CD8-positive, alpha-beta memory T cell (primary cell): ENCODE data around the gene ATAD3A. TPM values are rescaled to one million over a fixed set of nuclear protein-coding genes. Genes with fewer than 3 reads are reported as not detected.
A peak's percentile ranks its signal among the peaks of the same experiment; 100 is the strongest.

Experiments used
- CTCF ChIA-PET: fragments of 350-600 bp; sonication (Branson Sonifier 250); formaldehyde crosslinking; loops from one replicate; lab custom pipeline; 2021; ENCODE audit warnings: antibody characterized with exemption; lab: Charles Lee
- POLR2A ChIA-PET: fragments of 350-600 bp; sonication (Branson Sonifier 250); formaldehyde crosslinking; loops from one replicate; lab custom pipeline; 2021; ENCODE audit warnings: antibody characterized with exemption; lab: Charles Lee
- DNase-seq, 5 donors: peaks; one replicate each; pipeline versions ENCODE4 v3.0.0 to v3.0.0-alpha.2; 2020 to 2022; ENCODE audit warnings: mixed read lengths in 1 of 5
- H3K27ac ChIP-seq: one replicate; pipeline ENCODE4 v1.7.0; 2013; ENCODE audit warnings: low read depth, mild to moderate bottlenecking, low read length, moderate library complexity
- H3K27me3 ChIP-seq: 2 replicates; pipeline ENCODE4 v1.7.0; 2013; ENCODE audit warnings: low read length, mild to moderate bottlenecking; ENCODE audit not compliant: insufficient read depth, poor library complexity, severe bottlenecking
- H3K36me3 ChIP-seq: 2 replicates; pipeline ENCODE4 v1.7.0; 2013; ENCODE audit warnings: mild to moderate bottlenecking, low read length, moderate library complexity; ENCODE audit not compliant: insufficient read depth
- H3K4me1 ChIP-seq: 2 replicates; pipeline ENCODE4 v1.7.0; 2013; ENCODE audit warnings: mild to moderate bottlenecking, low read length, moderate library complexity; ENCODE audit not compliant: insufficient read depth
- H3K4me3 ChIP-seq: 2 replicates; pipeline ENCODE4 v1.7.0; 2013; ENCODE audit warnings: mild to moderate bottlenecking, low read length
- H3K9me3 ChIP-seq: 2 replicates; pipeline ENCODE4 v1.7.0; 2013; ENCODE audit warnings: mild to moderate bottlenecking, low read length
- H3K27ac Mint-ChIP-seq, 8 donors: one replicate each; pipeline ENCODE4 v1.8.0; 2020 to 2021; ENCODE audit warnings: mixed read lengths in 8 of 8, mild to moderate bottlenecking in 6 of 8, inconsistent platforms in 3 of 8, moderate library complexity in 3 of 8
- H3K27me3 Mint-ChIP-seq, 2 donors: one replicate each; pipeline ENCODE4 v1.8.0; 2020 to 2021; ENCODE audit warnings: mixed read lengths in 2 of 2, mild to moderate bottlenecking in 1 of 2, moderate library complexity in 1 of 2
- H3K36me3 Mint-ChIP-seq, 3 donors: one replicate each; pipeline ENCODE4 v1.8.0; 2020 to 2021; ENCODE audit warnings: mixed read lengths in 3 of 3, inconsistent platforms in 1 of 3, mild to moderate bottlenecking in 1 of 3
- H3K4me1 Mint-ChIP-seq, 3 donors: one replicate each; pipeline ENCODE4 v1.8.0; 2020 to 2021; ENCODE audit warnings: mixed read lengths in 3 of 3, inconsistent platforms in 1 of 3, mild to moderate bottlenecking in 1 of 3
- H3K4me3 Mint-ChIP-seq, 7 donors: one replicate each; pipeline ENCODE4 v1.8.0; 2020 to 2021; ENCODE audit warnings: mixed read lengths in 7 of 7, mild to moderate bottlenecking in 6 of 7, moderate library complexity in 4 of 7, inconsistent platforms in 2 of 7
- H3K9me3 Mint-ChIP-seq, 5 donors: one replicate each; pipeline ENCODE4 v1.8.0; 2020 to 2022; ENCODE audit warnings: mixed read lengths in 5 of 5, mild to moderate bottlenecking in 3 of 5, moderate library complexity in 2 of 5, inconsistent platforms in 1 of 5
- polyA plus RNA-seq: library from polyadenylated mRNA; unstranded; fragments of 300-500 nt; fragmentation: Illumina TruSeq; gene quantifications from one replicate; pipeline ENCODE4 v1.2.3, GENCODE V29; 2021
- total RNA-seq, 2 experiments: library from RNA; stranded (reverse); gene quantifications; one replicate each; pipeline ENCODE4 v1.2.3, GENCODE V29; 2021

ATAD3A gene
- total and polyA plus RNA-seq, 3 experiments from 2014 or later, result 16.0 to 98.7 (median 97.4) TPM

DNA sequence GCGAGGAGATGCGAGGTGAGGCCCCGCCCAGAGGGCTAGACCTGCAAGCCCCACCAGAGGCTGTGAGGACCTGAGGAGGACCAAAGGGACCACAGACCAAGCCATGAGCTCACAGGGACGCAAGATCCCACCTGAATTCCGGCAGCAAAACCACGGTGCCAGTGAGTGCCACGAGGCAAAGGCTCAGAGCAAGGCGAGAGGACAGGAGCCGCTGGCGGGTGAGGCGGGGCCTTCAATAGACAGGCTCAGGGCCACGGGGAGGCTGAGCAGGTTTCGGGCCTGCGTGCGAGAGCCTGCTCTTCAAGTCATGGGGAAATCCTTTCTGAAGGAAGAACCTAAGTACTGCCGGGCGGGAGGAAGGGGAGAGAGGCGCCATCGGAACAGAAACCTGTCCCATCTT, 35.5 kb downstream of the ATAD3A start:
- H3K36me3 ChIP-seq, result no peaks in the 10 kb centered on the region
- H3K27me3 ChIP-seq, result no peaks in the 10 kb centered on the region
- CTCF ChIA-PET, result no interaction called here
- Mint-ChIP-seq H3K4me1 (peaks cover 0 to 8% (median 5%) of the 10 kb centered on the region in 3 donors), H3K4me3 (no peak overlapping the region), H3K36me3 (peaks cover 0 to 14% (median 0%) of the 10 kb centered on the region in 3 donors), H3K27me3 (no peaks in the 10 kb centered on the region), H3K9me3 (no peaks in the 10 kb centered on the region), H3K27ac (peak overlapping the region in 1 of 8 donors; percentile 12)
- H3K9me3 ChIP-seq, result no peaks in the 10 kb centered on the region
- H3K27ac ChIP-seq, result no peak overlapping the region
- H3K4me3 ChIP-seq, result no peak overlapping the region
- H3K4me1 ChIP-seq, result no peaks in the 10 kb centered on the region
- no peak for DNase-seq
- POLR2A ChIA-PET, result no interaction called here

DNA sequence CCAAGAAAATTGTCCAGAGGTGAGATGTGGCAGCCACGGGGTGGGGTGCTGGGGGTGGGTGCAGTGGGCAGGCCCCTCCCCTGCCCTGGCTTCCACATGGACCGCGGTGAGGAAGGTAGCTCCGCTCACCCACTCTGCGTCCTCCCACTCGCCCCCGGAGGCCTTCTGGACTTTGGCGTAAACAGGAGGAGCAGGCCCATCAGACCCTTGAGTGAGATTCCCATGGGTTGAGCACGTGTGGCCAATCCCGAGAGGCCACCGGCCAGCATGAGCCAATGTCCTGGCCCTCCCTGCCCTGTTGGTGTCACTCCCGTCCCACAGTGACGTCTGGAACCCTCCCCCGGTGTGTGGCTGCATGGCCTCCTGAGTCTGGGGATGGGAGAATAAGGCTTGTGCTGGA, 36.6 kb downstream of the ATAD3A start:
- Mint-ChIP-seq H3K9me3 (no peaks in the 10 kb centered on the region), H3K4me1 (peaks cover 0 to 8% (median 5%) of the 10 kb centered on the region in 3 donors), H3K36me3 (peaks cover 0 to 8% (median 0%) of the 10 kb centered on the region in 3 donors), H3K27ac (no peak overlapping the region), H3K27me3 (no peaks in the 10 kb centered on the region), H3K4me3 (no peak overlapping the region)
- ChIA-PET CTCF (no interaction called here), POLR2A (no interaction called here)
- Histone ChIP-seq H3K4me1 (no peaks in the 10 kb centered on the region), H3K27ac (no peak overlapping the region), H3K27me3 (no peaks in the 10 kb centered on the region), H3K36me3 (no peaks in the 10 kb centered on the region), H3K4me3 (no peak overlapping the region), H3K9me3 (no peaks in the 10 kb centered on the region)
- DNase-seq, result no peak

DNA sequence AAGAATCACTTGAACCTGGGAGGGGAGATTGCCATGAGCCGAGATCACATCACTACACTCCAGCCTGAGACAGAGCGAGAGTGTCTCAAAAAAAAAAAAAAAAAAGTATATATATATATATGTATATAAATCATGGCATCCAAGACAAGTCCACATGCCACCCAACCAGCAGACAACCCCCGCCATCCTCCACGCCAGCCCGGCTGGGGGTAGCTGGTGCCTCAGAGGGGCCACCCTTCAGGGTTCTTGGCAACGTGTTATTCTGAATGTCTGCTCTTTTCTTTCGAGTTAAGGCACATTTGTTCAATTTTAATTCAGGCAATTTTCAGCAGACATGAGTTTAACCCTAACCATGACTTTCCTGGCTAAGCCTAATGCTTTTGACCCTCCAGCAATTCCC, 38.1 kb downstream of the ATAD3A start:
- Mint-ChIP-seq H3K27ac (no peak overlapping the region), H3K4me3 (no peak overlapping the region), H3K4me1 (peaks cover 0 to 15% (median 5%) of the 10 kb centered on the region in 3 donors), H3K27me3 (no peaks in the 10 kb centered on the region), H3K36me3 (no peaks in the 10 kb centered on the region), H3K9me3 (no peaks in the 10 kb centered on the region)
- H3K4me3 ChIP-seq, result no peak overlapping the region
- H3K9me3 ChIP-seq, result no peaks in the 10 kb centered on the region
- no peaks in the 10 kb centered on the region for H3K27me3 ChIP-seq
- CTCF ChIA-PET, result no interaction called here
- H3K36me3 ChIP-seq, result no peaks in the 10 kb centered on the region
- no peaks in the 10 kb centered on the region for H3K4me1 ChIP-seq
- POLR2A ChIA-PET, result no interaction called here
- no peak for DNase-seq
- no peak overlapping the region for H3K27ac ChIP-seq

DNA sequence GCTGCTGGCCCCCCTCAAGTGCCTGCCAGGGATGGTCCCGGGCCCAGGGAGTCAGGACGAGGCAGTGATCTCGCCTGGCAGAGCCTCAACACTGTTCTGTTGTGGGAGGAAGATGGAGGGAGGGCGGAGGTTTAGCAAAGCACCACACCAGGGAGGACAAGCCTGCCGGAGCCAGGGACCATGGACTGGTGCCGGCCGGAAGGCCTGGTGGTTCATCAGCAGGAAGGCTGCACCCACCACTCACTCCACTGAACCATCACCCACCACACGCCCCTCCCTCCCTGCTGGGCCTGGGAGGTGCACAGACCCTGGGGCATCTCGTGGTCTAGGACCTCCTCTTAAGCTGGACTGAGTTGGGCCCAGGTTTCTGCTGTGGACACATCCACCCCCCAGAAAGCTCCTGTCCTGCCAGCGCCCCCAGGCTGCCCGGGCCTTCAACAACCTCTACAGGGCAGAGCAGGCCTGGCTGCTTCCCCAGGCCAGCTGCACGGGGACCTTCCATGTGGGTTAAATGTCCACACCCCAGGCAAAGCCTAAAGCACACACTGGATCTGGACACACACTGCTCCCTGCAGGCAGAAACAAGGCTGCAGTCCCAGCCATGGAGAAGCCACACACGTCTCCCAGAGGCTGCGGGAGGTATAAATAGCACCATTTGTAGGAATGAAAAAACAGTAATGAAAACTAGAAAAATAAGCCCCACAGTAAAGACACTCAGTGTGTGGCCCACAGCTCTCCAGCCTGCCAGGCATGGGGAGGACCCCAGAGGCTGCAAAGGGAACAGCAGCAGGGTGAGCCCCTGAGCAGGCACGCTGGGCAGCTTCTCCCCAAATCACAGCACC, 38.9 kb downstream of the ATAD3A start:
- Histone ChIP-seq H3K36me3 (no peaks in the 10 kb centered on the region), H3K4me3 (no peak overlapping the region), H3K4me1 (no peaks in the 10 kb centered on the region), H3K27ac (no peak overlapping the region), H3K9me3 (no peaks in the 10 kb centered on the region), H3K27me3 (no peaks in the 10 kb centered on the region)
- ChIA-PET POLR2A (interaction anchor here (0.5 kb wide), 1 partner anchor 79 kb away, joined by 3 read pairs; no protein-coding TSS in a partner anchor), CTCF (no interaction called here)
- Mint-ChIP-seq H3K4me1 (peaks cover 0 to 15% (median 5%) of the 10 kb centered on the region in 3 donors), H3K36me3 (no peaks in the 10 kb centered on the region), H3K9me3 (no peaks in the 10 kb centered on the region), H3K4me3 (no peak overlapping the region), H3K27ac (no peak overlapping the region), H3K27me3 (no peaks in the 10 kb centered on the region)
- DNase-seq, result no peak

DNA sequence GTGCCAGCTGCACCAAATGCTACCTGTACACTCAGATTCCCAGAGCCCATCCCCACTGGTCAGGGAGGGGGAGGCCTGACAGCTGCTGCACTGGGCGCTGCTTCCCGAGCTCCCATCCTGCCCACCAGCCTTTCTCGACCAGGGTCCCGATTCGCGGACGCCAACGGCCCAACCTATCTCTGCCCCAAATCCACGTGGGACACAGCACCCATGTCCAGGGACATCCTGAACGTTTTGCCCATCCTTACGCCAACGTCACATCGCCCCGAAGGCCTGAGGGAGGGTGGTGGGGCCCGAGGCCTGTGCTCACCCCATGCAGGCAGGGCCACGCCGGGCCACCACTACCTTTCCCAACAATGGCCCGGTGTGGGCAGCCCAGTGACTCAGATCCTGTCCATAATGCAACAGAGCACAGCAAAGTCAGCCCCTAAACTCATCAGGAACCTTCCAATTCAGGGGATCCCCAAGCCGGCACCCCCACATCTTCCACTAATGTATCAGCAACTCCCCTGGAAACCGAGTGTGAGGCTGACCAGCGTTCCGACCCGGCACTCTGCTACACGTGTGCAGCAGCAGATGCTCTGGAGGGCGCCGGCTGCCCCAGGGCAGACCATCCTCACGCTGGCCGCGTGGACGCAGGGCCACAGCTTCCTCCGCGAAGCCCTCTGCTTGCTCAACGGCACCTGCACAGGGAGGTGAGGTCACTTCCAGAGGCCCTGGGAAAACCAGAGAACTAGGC, 39.7 kb downstream of the ATAD3A start:
- H3K27me3 ChIP-seq, result no peaks in the 10 kb centered on the region
- H3K27ac Mint-ChIP-seq, result peak overlapping the region in 3 of 8 donors; percentile 14 to 60 (median 50)
- no peaks in the 10 kb centered on the region for H3K27me3 Mint-ChIP-seq
- H3K9me3 Mint-ChIP-seq, result no peaks in the 10 kb centered on the region
- no peak for DNase-seq
- ChIA-PET POLR2A (no interaction called here), CTCF (no interaction called here)
- no peaks in the 10 kb centered on the region for H3K9me3 ChIP-seq
- H3K4me1 Mint-ChIP-seq, result peaks cover 0 to 15% (median 5%) of the 10 kb centered on the region in 3 donors
- H3K27ac ChIP-seq, result no peak overlapping the region
- H3K36me3 Mint-ChIP-seq, result no peaks in the 10 kb centered on the region
- no peaks in the 10 kb centered on the region for H3K36me3 ChIP-seq
- no peak overlapping the region for H3K4me3 ChIP-seq
- H3K4me1 ChIP-seq, result no peaks in the 10 kb centered on the region
- no peak overlapping the region for H3K4me3 Mint-ChIP-seq

DNA sequence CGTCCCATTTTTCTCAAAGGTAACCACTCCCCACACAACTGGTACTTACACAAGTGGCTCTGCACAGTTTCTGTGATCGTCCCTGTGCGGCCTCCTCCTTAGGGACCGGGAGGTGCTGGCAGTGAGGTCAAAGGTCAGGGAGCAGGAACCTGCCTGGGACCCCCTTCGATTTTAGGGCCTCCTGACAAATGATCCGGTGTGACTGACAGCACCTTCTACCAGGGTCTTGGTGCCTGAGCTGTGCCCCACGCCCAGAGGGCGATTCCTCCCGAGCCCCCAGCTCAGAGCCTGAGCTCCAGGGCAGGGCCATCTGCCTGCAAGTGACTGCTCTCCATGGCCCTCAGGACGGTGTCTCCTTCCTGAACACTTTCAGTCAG, 40.3 kb downstream of the ATAD3A start:
- H3K36me3 Mint-ChIP-seq, result no peaks in the 10 kb centered on the region
- no peak overlapping the region for H3K27ac ChIP-seq
- no peaks in the 10 kb centered on the region for H3K9me3 Mint-ChIP-seq
- H3K27me3 Mint-ChIP-seq, result no peaks in the 10 kb centered on the region
- peaks cover 0 to 15% (median 4%) of the 10 kb centered on the region in 3 donors for H3K4me1 Mint-ChIP-seq
- no peaks in the 10 kb centered on the region for H3K4me1 ChIP-seq
- DNase-seq, result no peak
- no peak overlapping the region for H3K4me3 ChIP-seq
- H3K27me3 ChIP-seq, result no peaks in the 10 kb centered on the region
- no peaks in the 10 kb centered on the region for H3K36me3 ChIP-seq
- no peak overlapping the region for H3K4me3 Mint-ChIP-seq
- ChIA-PET CTCF (no interaction called here), POLR2A (no interaction called here)
- H3K27ac Mint-ChIP-seq, result no peak overlapping the region
- no peaks in the 10 kb centered on the region for H3K9me3 ChIP-seq

DNA sequence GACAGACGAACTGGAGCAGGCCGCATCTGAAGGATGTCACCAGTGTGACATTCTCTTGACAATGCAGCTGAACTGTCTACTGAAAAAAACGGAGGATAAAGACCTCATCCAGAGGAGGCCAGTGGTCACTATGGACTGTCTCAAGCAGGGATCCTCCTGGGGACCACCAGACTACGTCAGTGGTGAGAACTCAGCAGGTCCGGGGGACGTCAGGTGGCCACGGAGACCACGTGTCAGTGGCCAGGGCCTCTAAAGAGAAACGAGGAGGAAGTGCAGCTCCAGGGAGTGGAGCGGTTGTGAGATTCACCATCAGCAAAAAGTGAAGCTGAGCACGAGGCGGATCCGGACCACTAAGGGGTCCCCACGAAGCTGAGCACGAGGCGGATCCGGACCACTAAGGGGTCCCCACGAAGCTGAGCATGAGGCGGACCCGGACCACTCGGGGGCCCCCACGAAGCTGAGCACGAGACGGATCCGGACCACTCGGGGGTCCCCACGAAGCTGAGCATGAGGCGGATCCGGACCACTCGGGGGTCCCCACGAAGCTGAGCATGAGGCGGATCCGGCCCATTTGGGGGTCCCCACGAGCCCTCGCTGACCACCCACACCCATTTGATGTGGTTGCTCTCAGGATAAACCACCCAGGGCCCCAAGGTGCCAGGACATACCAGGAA, 42.0 kb downstream of the ATAD3A start:
- Mint-ChIP-seq H3K4me3 (no peak overlapping the region), H3K9me3 (no peaks in the 10 kb centered on the region), H3K27me3 (no peaks in the 10 kb centered on the region), H3K4me1 (peaks cover 0 to 11% (median 4%) of the 10 kb centered on the region in 3 donors), H3K36me3 (peaks cover 0 to 1% (median 0%) of the 10 kb centered on the region in 3 donors), H3K27ac (peak overlapping the region in 2 of 8 donors; percentile 34 to 58)
- no peaks in the 10 kb centered on the region for H3K4me1 ChIP-seq
- no peak overlapping the region for H3K27ac ChIP-seq
- H3K27me3 ChIP-seq, result no peaks in the 10 kb centered on the region
- no peaks in the 10 kb centered on the region for H3K9me3 ChIP-seq
- no peak for DNase-seq
- H3K36me3 ChIP-seq, result no peaks in the 10 kb centered on the region
- H3K4me3 ChIP-seq, result no peak overlapping the region
- ChIA-PET CTCF (no interaction called here), POLR2A (interaction anchor here (0.6 to 0.9 kb wide), 2 partner anchors 15 to 323 kb away, joined by 3 to 4 read pairs; no protein-coding TSS in a partner anchor)
